Measurements from ENCODE around the gene PPOX.

- no peak for TF ChIP-seq POLR2AphosphoS5 (IDR thresholded peaks at IDR 0.05; ENCODE audit: low read depth)
- TF ChIP-seq CTCF (conservative IDR thresholded peaks at IDR 0.05; ENCODE audit: low read depth in 2 of 2) = no peak
- no peak for TF ChIP-seq CREB1 (CRISPR knock-in tag; IDR thresholded peaks at IDR 0.05; ENCODE audit: low read depth)
- no peak for TF ChIP-seq REST (IDR thresholded peaks at IDR 0.05; ENCODE audit: unreplicated experiment)
- no peak for TF ChIP-seq EZH2 (IDR thresholded peaks at IDR 0.05; ENCODE audit: low read depth, unreplicated experiment)
- TF ChIP-seq ETS1 (IDR thresholded peaks at IDR 0.05) = no peak
- TF ChIP-seq ZNF114 (CRISPR knock-in tag; IDR thresholded peaks at IDR 0.05) = no peak
- no peak for TF ChIP-seq EZH2phosphoT487 (IDR thresholded peaks at IDR 0.05; ENCODE audit: unreplicated experiment)
- TF ChIP-seq JUNB (IDR thresholded peaks at IDR 0.05; ENCODE audit: unreplicated experiment) = no peak
- no peak for TF ChIP-seq ZNF331 (CRISPR knock-in tag; IDR thresholded peaks at IDR 0.05; ENCODE audit: low read depth)
- no peak for TF ChIP-seq STAT1 (IDR thresholded peaks at IDR 0.05; ENCODE audit: unreplicated experiment)
- TF ChIP-seq NANOG (IDR thresholded peaks at IDR 0.05; ENCODE audit: borderline replicate concordance) = no peak
- TF ChIP-seq ZNF462 (CRISPR knock-in tag; IDR thresholded peaks at IDR 0.05) = no peak
Measured at GRCh38 chr1:161162052-161162451, 4.2 kb upstream of the PPOX start.
